K562 (cell line): ENCODE measurements around the gene COX14. TPM values are rescaled to one million over a fixed set of nuclear protein-coding genes. Genes with fewer than 3 reads are reported as not detected.

ENCODE experiments used
- C11orf30 ChIP-seq: fragments of 450-650 bp; IDR thresholded peaks from 2 replicates; pipeline ENCODE4 v1.6.1; 2016; ENCODE audit warnings: low read depth, mild to moderate bottlenecking
- COPS2 ChIP-seq: fragments of 450-650 bp; conservative IDR thresholded peaks from 2 replicates; pipeline ENCODE4 v1.6.1; 2016; ENCODE audit warnings: mild to moderate bottlenecking, moderate library complexity
- CXXC5 ChIP-seq: fragments of 250-450 bp; sonication (Bioruptor Pico); IDR thresholded peaks from 2 replicates; pipeline ENCODE4 v1.8.0; 2022; ENCODE audit warnings: inconsistent platforms, mild to moderate bottlenecking, moderate library complexity
- KDM4B ChIP-seq, 2 experiments: fragments of 450-650 bp in 1 of 2; sonication (generic) in 1 of 2; IDR thresholded peaks; 2 replicates each; pipeline ENCODE4 v1.6.1; 2016 to 2017; ENCODE audit warnings: borderline replicate concordance in 2 of 2, antibody characterized with exemption in 1 of 2, low read depth in 1 of 2, mild to moderate bottlenecking in 1 of 2
- L3MBTL2 ChIP-seq: fragments of 450-650 bp; IDR thresholded peaks from 2 replicates; pipeline ENCODE4 v1.6.1; 2016; ENCODE audit warnings: mild to moderate bottlenecking, moderate library complexity
- MECOM ChIP-seq: fragments of 250-450 bp; sonication (Bioruptor Pico); IDR thresholded peaks from 2 replicates; pipeline ENCODE4 v1.8.0; 2022; ENCODE audit warnings: inconsistent platforms
- RBM22 ChIP-seq: fragments of 200-400 bp; formaldehyde crosslinking; IDR thresholded peaks from 2 replicates; pipeline ENCODE4 v1.6.1; 2018; ENCODE audit warnings: low read length, low read depth; ENCODE audit not compliant: poor library complexity, severe bottlenecking
- TAF1 ChIP-seq: IDR thresholded peaks from 2 replicates; pipeline ENCODE4 v1.6.1; 2011; ENCODE audit warnings: mild to moderate bottlenecking, low read length, moderate library complexity; ENCODE audit not compliant: insufficient read depth, control insufficient read depth, severe bottlenecking; ENCODE audit errors: extremely low read depth
- ZC3H11A ChIP-seq: IDR thresholded peaks from 2 replicates; pipeline ENCODE4 v1.6.1; 2012; ENCODE audit warnings: low read depth, low read length, improper control_type of control experiment
- ZNF354B ChIP-seq: fragments of 250-450 bp; sonication (Bioruptor Pico); IDR thresholded peaks from 2 replicates; pipeline ENCODE4 v1.4.0; 2020
- ZNF408 ChIP-seq: fragments of 250-450 bp; sonication (Bioruptor Pico); IDR thresholded peaks from 2 replicates; pipeline ENCODE4 v1.4.0; 2020; ENCODE audit warnings: low read depth, mild to moderate bottlenecking, moderate library complexity
- ZNF444 ChIP-seq: fragments of 250-450 bp; sonication (Bioruptor Pico); IDR thresholded peaks from 2 replicates; pipeline ENCODE4 v1.4.0; 2020; ENCODE audit warnings: mild to moderate bottlenecking, moderate library complexity
- ZNF584 ChIP-seq: fragments of 200-800 bp; sonication (Bioruptor generic); IDR thresholded peaks from 2 replicates; pipeline ENCODE4 v1.6.1; 2016; ENCODE audit warnings: low read depth, mild to moderate bottlenecking, missing genetic modification characterization, missing compliant biosample characterization
- ZNF76 ChIP-seq: fragments of 250-450 bp; sonication (Bioruptor Pico); IDR thresholded peaks from 2 replicates; pipeline ENCODE4 v1.4.0; 2020; ENCODE audit warnings: mild to moderate bottlenecking, moderate library complexity, borderline replicate concordance
- polyA plus RNA-seq, 8 experiments: library from polyadenylated mRNA; depleted of rRNA in 4 of 8; stranded (reverse) in 5 of 8; unstranded in 3 of 8; fragments of >200 nt; fragmentation: Nextera tagmentation in 2 of 8; fragmentation: Illumina TruSeq in 1 of 8; extraction: Ambion mirVana in 2 of 8; extraction: Trizol in 1 of 8; gene quantifications; 2 replicates each; pipeline versions ENCODE4 v1.2.1 to v1.2.3, GENCODE V29; 2011 to 2014; ENCODE audit warnings: inconsistent platforms in 1 of 8, missing spikeins in 1 of 8
- total RNA-seq, 7 experiments: library from RNA; depleted of rRNA in 6 of 7; stranded (reverse); fragments of >200 nt in 6 of 7; fragmentation: Illumina TruSeq in 2 of 7; extraction: Trizol in 2 of 7; gene quantifications; 2 replicates each; pipeline versions ENCODE4 v1.2.1 to v1.2.3, GENCODE V29; 2011 to 2021; ENCODE audit warnings: low replicate concordance in 1 of 7
- TF ChIP-seq, protein P1 (sequence below): fragments of 250-450 bp; sonication (Bioruptor Pico); IDR thresholded peaks from 2 replicates; pipeline ENCODE4 v1.5.0; 2021
- TF ChIP-seq, protein P2 (sequence below), 2 experiments: fragments of 450-650 bp; IDR thresholded peaks; 2 replicates each; pipeline ENCODE4 v1.6.1; 2018; ENCODE audit warnings: mild to moderate bottlenecking in 2 of 2, low read depth in 1 of 2; ENCODE audit not compliant: partially characterized antibody in 2 of 2
- TF ChIP-seq, protein P3 (sequence below): fragments of 450-650 bp; IDR thresholded peaks from 2 replicates; pipeline ENCODE4 v1.6.1; 2016; ENCODE audit warnings: mild to moderate bottlenecking
- TF ChIP-seq, protein P4 (sequence below): conservative IDR thresholded peaks from 2 replicates; pipeline ENCODE4 v1.6.1; 2011; ENCODE audit warnings: low read depth, mild to moderate bottlenecking, low read length; ENCODE audit not compliant: control insufficient read depth

COX14 gene
- total and polyA plus RNA-seq, 9 of the 15 experiments (the other 6 are each of a cell fraction or from before 2014, with no cell fraction given), result 44.4 to 269 (median 53.4) TPM

DNA sequence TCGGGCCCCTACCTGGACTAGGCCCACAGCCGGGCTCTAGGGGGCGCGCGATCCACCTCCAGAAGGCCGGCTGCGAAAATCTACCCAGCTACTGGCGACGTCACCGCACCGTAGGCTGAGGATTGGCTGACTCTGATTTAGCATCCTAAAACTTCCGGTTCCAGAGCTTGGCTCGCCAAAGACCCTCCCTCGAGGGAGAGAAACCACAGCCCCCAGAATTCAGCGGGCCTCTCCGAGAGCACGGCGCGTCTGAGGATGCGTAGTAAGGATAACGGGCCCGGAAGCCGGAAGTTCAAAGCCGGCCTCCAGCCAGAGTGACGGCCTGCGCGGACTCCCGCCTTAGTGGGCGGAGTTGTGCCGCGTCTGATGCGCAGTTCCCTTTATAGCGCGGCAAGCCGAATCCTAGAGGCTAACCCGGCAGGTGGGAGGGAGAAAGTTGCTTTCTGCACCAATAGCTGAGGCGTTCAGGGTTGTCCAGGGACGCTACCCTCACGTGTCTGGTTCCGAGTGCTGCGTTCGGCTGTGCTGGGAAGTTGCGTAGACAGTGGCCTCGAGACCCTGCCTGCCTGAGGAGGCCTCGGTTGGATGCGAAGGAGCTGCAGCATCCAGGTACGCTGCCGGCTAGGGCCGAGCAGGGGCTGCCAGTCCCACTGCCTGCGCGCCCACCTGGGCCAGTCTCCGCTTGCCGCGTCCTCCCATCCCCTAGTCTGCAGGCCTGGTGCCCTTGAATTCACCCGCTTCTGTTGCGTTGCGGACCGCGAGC lies at the start of gene COX14 (continued):
- TF ChIP-seq RBM22, result no peak
- TF ChIP-seq, protein P1, sequence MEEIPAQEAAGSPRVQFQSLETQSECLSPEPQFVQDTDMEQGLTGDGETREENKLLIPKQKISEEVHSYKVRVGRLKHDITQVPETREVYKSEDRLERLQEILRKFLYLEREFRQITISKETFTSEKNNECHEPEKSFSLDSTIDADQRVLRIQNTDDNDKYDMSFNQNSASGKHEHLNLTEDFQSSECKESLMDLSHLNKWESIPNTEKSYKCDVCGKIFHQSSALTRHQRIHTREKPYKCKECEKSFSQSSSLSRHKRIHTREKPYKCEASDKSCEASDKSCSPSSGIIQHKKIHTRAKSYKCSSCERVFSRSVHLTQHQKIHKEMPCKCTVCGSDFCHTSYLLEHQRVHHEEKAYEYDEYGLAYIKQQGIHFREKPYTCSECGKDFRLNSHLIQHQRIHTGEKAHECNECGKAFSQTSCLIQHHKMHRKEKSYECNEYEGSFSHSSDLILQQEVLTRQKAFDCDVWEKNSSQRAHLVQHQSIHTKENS (CRISPR knock-in tag), result no peak
- TF ChIP-seq, protein P2, sequence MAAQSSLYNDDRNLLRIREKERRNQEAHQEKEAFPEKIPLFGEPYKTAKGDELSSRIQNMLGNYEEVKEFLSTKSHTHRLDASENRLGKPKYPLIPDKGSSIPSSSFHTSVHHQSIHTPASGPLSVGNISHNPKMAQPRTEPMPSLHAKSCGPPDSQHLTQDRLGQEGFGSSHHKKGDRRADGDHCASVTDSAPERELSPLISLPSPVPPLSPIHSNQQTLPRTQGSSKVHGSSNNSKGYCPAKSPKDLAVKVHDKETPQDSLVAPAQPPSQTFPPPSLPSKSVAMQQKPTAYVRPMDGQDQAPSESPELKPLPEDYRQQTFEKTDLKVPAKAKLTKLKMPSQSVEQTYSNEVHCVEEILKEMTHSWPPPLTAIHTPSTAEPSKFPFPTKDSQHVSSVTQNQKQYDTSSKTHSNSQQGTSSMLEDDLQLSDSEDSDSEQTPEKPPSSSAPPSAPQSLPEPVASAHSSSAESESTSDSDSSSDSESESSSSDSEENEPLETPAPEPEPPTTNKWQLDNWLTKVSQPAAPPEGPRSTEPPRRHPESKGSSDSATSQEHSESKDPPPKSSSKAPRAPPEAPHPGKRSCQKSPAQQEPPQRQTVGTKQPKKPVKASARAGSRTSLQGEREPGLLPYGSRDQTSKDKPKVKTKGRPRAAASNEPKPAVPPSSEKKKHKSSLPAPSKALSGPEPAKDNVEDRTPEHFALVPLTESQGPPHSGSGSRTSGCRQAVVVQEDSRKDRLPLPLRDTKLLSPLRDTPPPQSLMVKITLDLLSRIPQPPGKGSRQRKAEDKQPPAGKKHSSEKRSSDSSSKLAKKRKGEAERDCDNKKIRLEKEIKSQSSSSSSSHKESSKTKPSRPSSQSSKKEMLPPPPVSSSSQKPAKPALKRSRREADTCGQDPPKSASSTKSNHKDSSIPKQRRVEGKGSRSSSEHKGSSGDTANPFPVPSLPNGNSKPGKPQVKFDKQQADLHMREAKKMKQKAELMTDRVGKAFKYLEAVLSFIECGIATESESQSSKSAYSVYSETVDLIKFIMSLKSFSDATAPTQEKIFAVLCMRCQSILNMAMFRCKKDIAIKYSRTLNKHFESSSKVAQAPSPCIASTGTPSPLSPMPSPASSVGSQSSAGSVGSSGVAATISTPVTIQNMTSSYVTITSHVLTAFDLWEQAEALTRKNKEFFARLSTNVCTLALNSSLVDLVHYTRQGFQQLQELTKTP (IDR thresholded peaks at IDR 0.05; ENCODE audit: low read depth in 1 of 2, partially characterized antibody in 2 of 2), result peak in 1 of 2 experiments; percentile 70
- TF ChIP-seq, protein P3, sequence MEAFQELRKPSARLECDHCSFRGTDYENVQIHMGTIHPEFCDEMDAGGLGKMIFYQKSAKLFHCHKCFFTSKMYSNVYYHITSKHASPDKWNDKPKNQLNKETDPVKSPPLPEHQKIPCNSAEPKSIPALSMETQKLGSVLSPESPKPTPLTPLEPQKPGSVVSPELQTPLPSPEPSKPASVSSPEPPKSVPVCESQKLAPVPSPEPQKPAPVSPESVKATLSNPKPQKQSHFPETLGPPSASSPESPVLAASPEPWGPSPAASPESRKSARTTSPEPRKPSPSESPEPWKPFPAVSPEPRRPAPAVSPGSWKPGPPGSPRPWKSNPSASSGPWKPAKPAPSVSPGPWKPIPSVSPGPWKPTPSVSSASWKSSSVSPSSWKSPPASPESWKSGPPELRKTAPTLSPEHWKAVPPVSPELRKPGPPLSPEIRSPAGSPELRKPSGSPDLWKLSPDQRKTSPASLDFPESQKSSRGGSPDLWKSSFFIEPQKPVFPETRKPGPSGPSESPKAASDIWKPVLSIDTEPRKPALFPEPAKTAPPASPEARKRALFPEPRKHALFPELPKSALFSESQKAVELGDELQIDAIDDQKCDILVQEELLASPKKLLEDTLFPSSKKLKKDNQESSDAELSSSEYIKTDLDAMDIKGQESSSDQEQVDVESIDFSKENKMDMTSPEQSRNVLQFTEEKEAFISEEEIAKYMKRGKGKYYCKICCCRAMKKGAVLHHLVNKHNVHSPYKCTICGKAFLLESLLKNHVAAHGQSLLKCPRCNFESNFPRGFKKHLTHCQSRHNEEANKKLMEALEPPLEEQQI, result no peak
- TF ChIP-seq KDM4B (IDR thresholded peaks at IDR 0.05; ENCODE audit: borderline replicate concordance in 2 of 2, low read depth in 1 of 2), result no peak
- TF ChIP-seq ZNF76 (CRISPR knock-in tag), result no peak
- TF ChIP-seq TAF1, result peak; percentile 62
- TF ChIP-seq, protein P4, sequence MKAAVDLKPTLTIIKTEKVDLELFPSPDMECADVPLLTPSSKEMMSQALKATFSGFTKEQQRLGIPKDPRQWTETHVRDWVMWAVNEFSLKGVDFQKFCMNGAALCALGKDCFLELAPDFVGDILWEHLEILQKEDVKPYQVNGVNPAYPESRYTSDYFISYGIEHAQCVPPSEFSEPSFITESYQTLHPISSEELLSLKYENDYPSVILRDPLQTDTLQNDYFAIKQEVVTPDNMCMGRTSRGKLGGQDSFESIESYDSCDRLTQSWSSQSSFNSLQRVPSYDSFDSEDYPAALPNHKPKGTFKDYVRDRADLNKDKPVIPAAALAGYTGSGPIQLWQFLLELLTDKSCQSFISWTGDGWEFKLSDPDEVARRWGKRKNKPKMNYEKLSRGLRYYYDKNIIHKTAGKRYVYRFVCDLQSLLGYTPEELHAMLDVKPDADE, result no peak; the same call in 1 of the 2 replicates
- TF ChIP-seq ZNF354B (CRISPR knock-in tag), result no peak
- no peak for TF ChIP-seq C11orf30
- no peak for TF ChIP-seq ZC3H11A
- no peak for TF ChIP-seq COPS2
- no peak for TF ChIP-seq ZNF408 (CRISPR knock-in tag)
- peak; percentile 85 for TF ChIP-seq L3MBTL2
- TF ChIP-seq ZNF444 (CRISPR knock-in tag), result no peak
- TF ChIP-seq ZNF584 (CRISPR knock-in tag), result no peak
- TF ChIP-seq MECOM (CRISPR knock-in tag), result no peak
- peak; percentile 98 for TF ChIP-seq CXXC5 (CRISPR knock-in tag)
